RWPE2 (cell line): Measurements from ENCODE around the gene AHCY.

Experiments
- ATAC-seq: fragments of 200-7000 bp; cut with Tn5 transposase; 3 replicates; pipeline ENCODE4 v1.9.1; 2021; ENCODE audit warnings: low read depth
- DNase-seq: peaks from one replicate; pipeline ENCODE4 v3.0.0-alpha.2; 2020; ENCODE audit warnings: low spot score
- H3K27ac ChIP-seq: fragments of 450-650 bp; 2 replicates; pipeline ENCODE4 v1.5.1; 2017; ENCODE audit warnings: mild to moderate bottlenecking; ENCODE audit not compliant: poor library complexity, severe bottlenecking
- H3K27me3 ChIP-seq: fragments of 250-450 bp; sonication (Bioruptor Pico); 2 replicates; pipeline ENCODE4 v1.5.1; 2021; ENCODE audit warnings: mild to moderate bottlenecking, moderate library complexity; ENCODE audit not compliant: insufficient read depth, poor library complexity, severe bottlenecking
- H3K36me3 ChIP-seq: fragments of 250-450 bp; sonication (Bioruptor Pico); 2 replicates; pipeline ENCODE4 v1.5.1; 2020; ENCODE audit warnings: low read depth, mild to moderate bottlenecking, moderate library complexity
- H3K4me1 ChIP-seq: fragments of 250-450 bp; sonication (Bioruptor Pico); 2 replicates; pipeline ENCODE4 v1.5.1; 2021; ENCODE audit warnings: mild to moderate bottlenecking, moderate library complexity; ENCODE audit not compliant: insufficient read depth, poor library complexity, severe bottlenecking
- H3K4me3 ChIP-seq: fragments of 250-450 bp; sonication (Bioruptor Pico); 2 replicates; pipeline ENCODE4 v1.5.1; 2021; ENCODE audit warnings: mild to moderate bottlenecking, moderate library complexity; ENCODE audit not compliant: severe bottlenecking
- H3K9me3 ChIP-seq: fragments of 250-450 bp; sonication (Bioruptor Pico); 2 replicates; pipeline ENCODE4 v1.5.1; 2021; ENCODE audit warnings: mild to moderate bottlenecking, moderate library complexity; ENCODE audit not compliant: severe bottlenecking
- CTCF ChIP-seq: fragments of 450-650 bp; IDR thresholded peaks from one replicate; pipeline ENCODE4 v1.5.1; 2017; ENCODE audit warnings: mild to moderate bottlenecking, moderate library complexity; ENCODE audit not compliant: poor library complexity, severe bottlenecking

The AHCY gene

GRCh38 chr20:34318609-34319443 lies 15.7 kb upstream of the AHCY start:
- DNase-seq: no peak
- no peak overlapping the region for H3K27ac ChIP-seq
- H3K4me3 ChIP-seq: no peak overlapping the region
- no peaks in the 10 kb centered on the region for H3K36me3 ChIP-seq
- ATAC-seq: no peak
- peaks cover 27% of the 10 kb centered on the region for H3K4me1 ChIP-seq
- H3K27me3 ChIP-seq: no peaks in the 10 kb centered on the region
- TF ChIP-seq CTCF: no peak
- H3K9me3 ChIP-seq: no peaks in the 10 kb centered on the region

GRCh38 chr20:34316196-34316814 lies 13.2 kb upstream of the AHCY start:
- H3K4me1 ChIP-seq: peaks cover 28% of the 10 kb centered on the region
- H3K36me3 ChIP-seq: no peaks in the 10 kb centered on the region
- no peaks in the 10 kb centered on the region for H3K9me3 ChIP-seq
- H3K27ac ChIP-seq: peak overlapping the region; percentile 89
- H3K4me3 ChIP-seq: no peak overlapping the region
- DNase-seq (no peak), ATAC-seq (peak; percentile 6; the same call in 2 of the 3 replicates)
- no peaks in the 10 kb centered on the region for H3K27me3 ChIP-seq
- no peak for TF ChIP-seq CTCF

- no peak for TF ChIP-seq CTCF
- Histone ChIP-seq H3K27ac (peak overlapping the region; percentile 89), H3K27me3 (no peaks in the 10 kb centered on the region), H3K4me1 (peaks cover 28% of the 10 kb centered on the region), H3K36me3 (no peaks in the 10 kb centered on the region), H3K9me3 (no peaks in the 10 kb centered on the region), H3K4me3 (no peak overlapping the region)
- DNase-seq (no peak), ATAC-seq (no peak)
Measured at GRCh38 chr20:34315236-34315635, 12.1 kb upstream of the AHCY start.

DNA sequence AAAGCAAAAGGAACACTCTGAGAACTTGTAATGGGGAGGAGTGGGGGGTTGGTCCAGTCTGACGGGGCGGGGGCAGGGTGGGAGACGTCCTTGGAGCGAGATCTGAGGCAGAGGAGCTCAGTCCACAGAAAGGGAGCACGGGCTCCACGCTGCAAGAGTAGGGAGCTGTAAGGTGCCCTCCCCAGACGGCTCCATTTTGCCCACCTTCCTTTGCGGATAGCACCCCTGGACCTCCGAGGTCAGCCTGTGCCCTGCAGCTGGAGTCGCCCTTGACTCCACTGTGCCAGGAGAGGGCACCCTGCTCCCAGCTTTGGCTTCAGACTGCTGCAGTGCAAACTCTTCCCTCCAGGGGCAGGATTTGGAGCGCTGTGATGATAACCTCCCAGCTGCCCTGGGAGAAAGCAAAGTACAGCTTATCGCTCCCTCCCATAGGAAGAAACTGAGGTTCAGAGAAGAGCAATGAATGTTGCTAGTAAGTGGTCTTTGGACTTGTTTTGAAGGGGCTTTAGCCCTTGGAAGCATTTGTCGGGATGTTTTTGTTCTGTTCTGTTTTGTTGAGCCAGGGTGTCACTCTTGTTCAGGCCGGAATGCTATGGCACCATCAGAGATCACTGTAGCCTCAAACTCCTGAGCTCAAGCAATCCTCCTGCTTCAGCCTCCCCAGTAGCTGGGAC lies 9.5 kb upstream of the AHCY start:
- Histone ChIP-seq H3K4me3 (no peak overlapping the region), H3K4me1 (peaks cover 28% of the 10 kb centered on the region), H3K27me3 (no peaks in the 10 kb centered on the region), H3K9me3 (no peaks in the 10 kb centered on the region), H3K27ac (peak overlapping the region; percentile 89), H3K36me3 (no peaks in the 10 kb centered on the region)
- ATAC-seq (peak; percentile 58), DNase-seq (peak; percentile 97)
- peak; percentile 100 for TF ChIP-seq CTCF
